Ishikawa (cell line): Measurements from ENCODE around the gene SPEM1.
A peak's percentile ranks its signal among the peaks of the same experiment; 100 is the strongest.

Source experiments
- CEBPB ChIP-seq: IDR thresholded peaks from 2 replicates; pipeline ENCODE4 v1.6.1; 2012
- CREB1 ChIP-seq: IDR thresholded peaks from 2 replicates; pipeline ENCODE4 v1.6.1; 2012; ENCODE audit warnings: low read depth
- EGR1 ChIP-seq: IDR thresholded peaks from 2 replicates; pipeline ENCODE4 v1.6.1; 2012
- EP300 ChIP-seq: IDR thresholded peaks from 2 replicates; pipeline ENCODE4 v1.6.1; 2012; ENCODE audit warnings: borderline replicate concordance
- FOXM1 ChIP-seq: IDR thresholded peaks from 2 replicates; pipeline ENCODE4 v1.6.1; 2012; ENCODE audit warnings: low read depth, borderline replicate concordance
- MAX ChIP-seq: IDR thresholded peaks from 2 replicates; pipeline ENCODE4 v1.6.1; 2012
- NFIC ChIP-seq: IDR thresholded peaks from 2 replicates; pipeline ENCODE4 v1.6.1; 2012
- RAD21 ChIP-seq: IDR thresholded peaks from 2 replicates; pipeline ENCODE4 v1.6.1; 2012; ENCODE audit warnings: low read depth
- REST ChIP-seq: IDR thresholded peaks from 2 replicates; pipeline ENCODE4 v1.6.1; 2012; ENCODE audit warnings: low read depth, mild to moderate bottlenecking
- TAF1 ChIP-seq: IDR thresholded peaks from 2 replicates; pipeline ENCODE4 v1.6.1; 2012; ENCODE audit warnings: low read depth, mild to moderate bottlenecking
- TCF12 ChIP-seq: IDR thresholded peaks from 2 replicates; pipeline ENCODE4 v1.6.1; 2012; ENCODE audit warnings: low read depth
- TEAD4 ChIP-seq: IDR thresholded peaks from 2 replicates; pipeline ENCODE4 v1.6.1; 2012
- USF1 ChIP-seq: IDR thresholded peaks from 2 replicates; pipeline ENCODE4 v1.6.1; 2012
- YY1 ChIP-seq: IDR thresholded peaks from 2 replicates; pipeline ENCODE4 v1.6.1; 2012; ENCODE audit warnings: low read depth
- ZBTB7A ChIP-seq: IDR thresholded peaks from 2 replicates; pipeline ENCODE4 v1.6.1; 2012; ENCODE audit warnings: low read depth

Gene SPEM1

GRCh38 chr17:7414837-7415236 is 5.3 kb upstream of the SPEM1 start:
- no peak for TF ChIP-seq ZBTB7A
- TF ChIP-seq NFIC, result no peak
- no peak for TF ChIP-seq RAD21
- TF ChIP-seq MAX, result no peak
- TF ChIP-seq TAF1, result no peak
- no peak for TF ChIP-seq FOXM1
- no peak for TF ChIP-seq CEBPB
- no peak for TF ChIP-seq EGR1
- no peak for TF ChIP-seq REST

DNA sequence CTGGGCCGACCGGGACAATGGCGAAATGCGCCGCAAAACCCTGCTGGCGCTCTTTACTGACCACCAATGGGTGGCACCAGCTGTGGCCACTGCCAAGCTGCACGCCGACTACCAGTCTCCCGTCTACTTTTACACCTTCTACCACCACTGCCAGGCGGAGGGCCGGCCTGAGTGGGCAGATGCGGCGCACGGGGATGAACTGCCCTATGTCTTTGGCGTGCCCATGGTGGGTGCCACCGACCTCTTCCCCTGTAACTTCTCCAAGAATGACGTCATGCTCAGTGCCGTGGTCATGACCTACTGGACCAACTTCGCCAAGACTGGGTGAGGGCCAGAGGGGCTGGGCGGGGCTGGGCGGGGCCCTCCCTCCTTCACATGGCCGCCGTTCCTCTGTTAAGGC is 4.3 kb upstream of the SPEM1 start:
- TF ChIP-seq TAF1, result no peak

DNA sequence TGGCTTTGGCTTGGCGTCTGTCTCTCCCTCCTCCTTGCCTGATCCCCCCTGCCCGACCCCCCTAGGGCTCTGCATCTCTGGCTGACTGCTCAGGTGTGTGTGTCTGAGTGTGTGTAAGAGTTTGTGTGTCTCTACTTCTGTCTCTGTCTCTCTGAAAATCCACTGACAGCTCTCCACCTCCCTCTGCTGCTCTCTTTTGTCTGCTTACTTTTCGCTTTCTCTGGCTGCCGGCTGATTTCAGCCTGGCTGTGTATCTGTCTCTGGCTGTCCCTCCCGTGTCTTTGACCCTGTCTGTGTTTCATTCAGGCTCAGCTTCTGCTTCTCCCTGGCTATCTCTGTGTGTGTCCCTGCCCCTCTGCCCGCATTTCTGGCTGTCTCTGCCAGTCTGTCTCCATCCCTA is 3.8 kb upstream of the SPEM1 start:
- peak; percentile 26; the same call in 1 of the 2 replicates for TF ChIP-seq RAD21
- no peak for TF ChIP-seq ZBTB7A

- no peak for TF ChIP-seq YY1
- no peak for TF ChIP-seq FOXM1
- no peak for TF ChIP-seq NFIC
- no peak for TF ChIP-seq CEBPB
- TF ChIP-seq TCF12, result no peak
- TF ChIP-seq MAX, result no peak
- no peak for TF ChIP-seq EGR1
- no peak for TF ChIP-seq TEAD4
- TF ChIP-seq USF1, result no peak
- no peak for TF ChIP-seq CREB1
- no peak for TF ChIP-seq TAF1
- no peak for TF ChIP-seq RAD21
- no peak for TF ChIP-seq EP300
- TF ChIP-seq ZBTB7A, result no peak
- TF ChIP-seq REST, result no peak
These were observed 3.0 kb upstream of the SPEM1 start for GRCh38 chr17:7417056-7417655.

- TF ChIP-seq YY1, result no peak
- TF ChIP-seq CEBPB, result no peak
- TF ChIP-seq TAF1, result no peak
- no peak for TF ChIP-seq EP300
- no peak for TF ChIP-seq EGR1
- TF ChIP-seq CREB1, result no peak
- no peak for TF ChIP-seq ZBTB7A
These were observed 1.5 kb upstream of the SPEM1 start for GRCh38 chr17:7418472-7419152.

GRCh38 chr17:7421186-7421585 is 1.1 kb downstream of the SPEM1 start:
- TF ChIP-seq REST, result no peak
- TF ChIP-seq TEAD4, result no peak
- no peak for TF ChIP-seq TAF1
- TF ChIP-seq USF1, result no peak
- no peak for TF ChIP-seq YY1
- no peak for TF ChIP-seq CREB1
- no peak for TF ChIP-seq NFIC
- TF ChIP-seq CEBPB, result no peak
- no peak for TF ChIP-seq EP300
